ENCODE measurements around the gene ANKRD61.
"Not testable (repeated sequence)": the region's sequence is repeated elsewhere in the genome, so short reads cannot be mapped to it uniquely, and the experiment has no call there.

The ANKRD61 gene

GRCh38 chr7:6031567-6031966, 391 bp downstream of the ANKRD61 start:
- no peak for DNase-seq (ENCODE audit: low read depth, low spot score)

GRCh38 chr7:6032167-6032566, 991 bp downstream of the ANKRD61 start:
- no peak for DNase-seq (ENCODE audit: low read depth, low spot score)

- no peak for DNase-seq (ENCODE audit: low read depth, low spot score)
Measured at GRCh38 chr7:6032641-6033040, 1.5 kb downstream of the ANKRD61 start.

- DNase-seq (ENCODE audit: low read depth, low spot score), result no peak
Measured at GRCh38 chr7:6035165-6035564, 4.0 kb downstream of the ANKRD61 start.

- no peak for DNase-seq (ENCODE audit: low read depth, low spot score)
Measured at GRCh38 chr7:6035686-6036085, 4.5 kb downstream of the ANKRD61 start.

DNA sequence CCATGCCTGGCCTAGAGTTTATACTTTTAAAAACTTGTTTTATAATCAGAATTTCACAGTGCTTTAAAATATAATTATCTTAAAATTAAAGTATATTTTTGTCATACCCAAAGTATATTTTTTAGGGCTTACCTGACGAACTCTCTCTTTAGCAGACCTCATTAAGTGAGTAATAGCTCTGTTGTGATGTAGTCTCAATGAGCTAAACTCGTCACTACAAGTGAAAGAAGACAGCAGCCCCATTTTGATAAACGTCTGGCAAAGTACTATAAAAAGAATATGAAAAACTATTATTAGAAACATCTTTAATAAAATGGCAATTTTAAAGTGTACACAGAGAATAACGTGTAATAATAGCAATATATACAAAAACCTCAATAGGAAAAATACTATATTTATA, 18.6 kb downstream of the ANKRD61 start:
- no peak for DNase-seq (ENCODE audit: low read depth, low spot score)

DNA sequence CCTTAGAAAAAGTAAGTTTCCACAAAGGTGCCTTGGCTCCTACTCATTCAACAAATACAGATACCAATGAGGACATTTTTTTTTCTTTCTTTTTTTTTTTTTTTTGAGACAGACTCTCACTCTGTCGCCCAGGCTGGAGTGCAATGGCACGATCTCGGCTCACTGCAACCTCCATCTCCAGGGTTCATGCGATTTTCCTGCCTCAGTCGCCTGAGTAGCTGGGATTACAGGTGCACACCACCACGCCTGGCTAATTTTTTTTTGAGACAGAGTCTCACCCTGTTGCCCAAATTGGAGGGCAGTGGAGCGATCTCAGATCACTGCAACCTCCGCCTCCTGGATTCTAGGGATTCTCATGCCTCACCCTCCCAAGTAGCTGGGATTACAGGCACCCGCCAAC, 20.0 kb downstream of the ANKRD61 start:
- not testable (repeated sequence) for DNase-seq (ENCODE audit: low read depth, low spot score)

DNA sequence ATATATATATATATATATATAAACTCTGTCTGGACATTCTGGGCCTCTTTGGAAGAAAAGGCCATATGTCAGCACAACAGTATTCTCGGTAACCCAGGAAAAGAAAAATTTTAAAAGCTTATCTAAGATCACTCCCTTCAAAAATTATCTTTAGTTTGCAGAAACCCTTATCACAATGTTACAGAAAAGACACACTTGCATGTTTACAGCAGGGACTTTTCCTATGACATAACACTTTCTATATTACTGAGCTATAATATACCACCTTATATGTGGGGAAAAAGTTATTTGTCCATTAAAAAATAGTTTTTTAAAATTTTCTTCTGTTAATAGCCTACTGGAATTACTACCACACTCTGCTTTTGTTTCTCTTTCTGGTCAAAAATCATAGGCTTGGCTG, 25.4 kb downstream of the ANKRD61 start:
- DNase-seq (ENCODE audit: low read depth, low spot score), result no peak

GRCh38 chr7:6057316-6058129, 26.3 kb downstream of the ANKRD61 start:
- no peak for DNase-seq (ENCODE audit: low read depth, low spot score)

GRCh38 chr7:6059941-6060340, 28.8 kb downstream of the ANKRD61 start:
- DNase-seq (ENCODE audit: low read depth, low spot score), result not testable (repeated sequence)

GRCh38 chr7:6071406-6071805, 40.2 kb downstream of the ANKRD61 start:
- DNase-seq (ENCODE audit: low read depth, low spot score), result no peak

- DNase-seq (ENCODE audit: low read depth, low spot score), result no peak
Measured at GRCh38 chr7:6074612-6075380, 43.6 kb downstream of the ANKRD61 start.

DNA sequence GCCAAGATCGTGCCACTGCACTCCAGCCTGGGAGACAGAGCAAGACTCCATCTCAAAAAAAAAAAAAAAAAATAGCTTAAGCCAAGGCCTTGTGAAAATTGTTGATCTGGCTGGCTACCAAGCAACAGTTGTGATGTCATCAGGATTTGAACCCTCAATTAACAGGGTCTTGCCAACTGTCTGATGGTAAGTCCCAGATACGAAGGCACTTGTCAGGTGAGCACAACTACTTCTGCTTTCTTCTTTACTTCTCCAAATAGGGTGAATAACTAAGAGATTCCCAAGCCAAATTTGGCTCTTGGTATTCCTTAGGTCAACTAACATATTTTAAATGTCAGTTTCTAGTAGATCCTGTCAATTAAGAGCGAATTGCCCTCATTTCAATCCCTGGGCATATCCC, 47.4 kb downstream of the ANKRD61 start:
- no peak for DNase-seq (ENCODE audit: low read depth, low spot score)

GRCh38 chr7:6083047-6083446, 51.9 kb downstream of the ANKRD61 start:
- DNase-seq (ENCODE audit: low read depth, low spot score), result not testable (repeated sequence)

Measured in smooth muscle cell of the brain vasculature (primary cell).